ENCODE results near the gene MANBA.

DNA sequence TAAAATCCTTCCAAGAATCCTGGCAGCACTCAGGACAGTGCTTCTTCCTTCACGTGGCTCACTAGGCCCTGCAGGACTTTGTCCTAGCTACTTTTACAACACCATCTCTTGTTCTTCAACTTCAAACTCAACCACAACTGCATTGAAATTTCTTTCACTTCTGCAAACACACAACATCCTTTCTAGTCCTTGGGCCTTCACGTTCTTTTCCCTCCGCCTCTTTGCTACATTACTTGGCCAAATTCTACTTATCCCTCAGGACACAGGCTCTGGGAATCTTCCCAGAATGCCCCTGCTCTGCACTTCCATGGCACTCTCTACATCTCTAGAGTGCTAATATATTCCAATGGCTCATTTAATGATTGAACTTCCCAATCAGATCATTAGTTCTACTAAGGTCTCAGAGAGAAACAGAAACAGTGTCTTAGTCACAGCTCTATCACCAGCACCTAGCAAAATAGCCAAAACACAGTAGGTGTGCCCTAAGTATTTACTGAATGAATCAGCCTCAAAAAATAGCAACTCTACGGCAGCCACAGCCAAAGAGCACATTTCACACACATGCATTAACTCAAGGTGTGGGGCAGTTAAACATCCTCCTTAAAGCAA is 73.3 kb downstream of the MANBA start:
- TF ChIP-seq, protein P1, sequence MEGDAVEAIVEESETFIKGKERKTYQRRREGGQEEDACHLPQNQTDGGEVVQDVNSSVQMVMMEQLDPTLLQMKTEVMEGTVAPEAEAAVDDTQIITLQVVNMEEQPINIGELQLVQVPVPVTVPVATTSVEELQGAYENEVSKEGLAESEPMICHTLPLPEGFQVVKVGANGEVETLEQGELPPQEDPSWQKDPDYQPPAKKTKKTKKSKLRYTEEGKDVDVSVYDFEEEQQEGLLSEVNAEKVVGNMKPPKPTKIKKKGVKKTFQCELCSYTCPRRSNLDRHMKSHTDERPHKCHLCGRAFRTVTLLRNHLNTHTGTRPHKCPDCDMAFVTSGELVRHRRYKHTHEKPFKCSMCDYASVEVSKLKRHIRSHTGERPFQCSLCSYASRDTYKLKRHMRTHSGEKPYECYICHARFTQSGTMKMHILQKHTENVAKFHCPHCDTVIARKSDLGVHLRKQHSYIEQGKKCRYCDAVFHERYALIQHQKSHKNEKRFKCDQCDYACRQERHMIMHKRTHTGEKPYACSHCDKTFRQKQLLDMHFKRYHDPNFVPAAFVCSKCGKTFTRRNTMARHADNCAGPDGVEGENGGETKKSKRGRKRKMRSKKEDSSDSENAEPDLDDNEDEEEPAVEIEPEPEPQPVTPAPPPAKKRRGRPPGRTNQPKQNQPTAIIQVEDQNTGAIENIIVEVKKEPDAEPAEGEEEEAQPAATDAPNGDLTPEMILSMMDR (conservative IDR thresholded peaks at IDR 0.05; ENCODE audit: low read length) = no peak
- no peak for TF ChIP-seq EZH2phosphoT487 (IDR thresholded peaks at IDR 0.05; ENCODE audit: borderline replicate concordance)

All from Loucy (cell line).